Measurements from ENCODE around the gene CAV1.

CAV1 gene

GRCh38 chr7:116505278-116505677 lies 19.6 kb upstream of the CAV1 start:
- no peak for DNase-seq

DNA sequence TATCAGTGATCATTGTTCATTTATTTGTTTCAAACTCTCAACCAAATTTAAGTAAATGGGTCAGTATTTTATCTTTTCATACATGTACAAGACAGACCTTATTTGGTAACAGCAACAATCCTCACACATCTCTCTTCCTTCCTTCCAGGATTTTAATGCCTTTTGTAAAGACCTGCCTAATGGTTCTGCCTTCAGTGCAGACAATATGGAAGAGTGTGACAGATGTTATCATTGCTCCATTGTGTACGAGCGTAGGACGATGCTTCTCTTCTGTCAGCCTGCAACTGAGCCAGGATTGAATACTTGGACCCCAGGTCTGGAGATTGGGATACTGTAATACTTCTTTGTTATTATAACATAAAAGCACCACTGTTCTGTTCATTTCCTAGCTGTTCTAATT lies 19.0 kb upstream of the CAV1 start:
- no peak for DNase-seq

DNA sequence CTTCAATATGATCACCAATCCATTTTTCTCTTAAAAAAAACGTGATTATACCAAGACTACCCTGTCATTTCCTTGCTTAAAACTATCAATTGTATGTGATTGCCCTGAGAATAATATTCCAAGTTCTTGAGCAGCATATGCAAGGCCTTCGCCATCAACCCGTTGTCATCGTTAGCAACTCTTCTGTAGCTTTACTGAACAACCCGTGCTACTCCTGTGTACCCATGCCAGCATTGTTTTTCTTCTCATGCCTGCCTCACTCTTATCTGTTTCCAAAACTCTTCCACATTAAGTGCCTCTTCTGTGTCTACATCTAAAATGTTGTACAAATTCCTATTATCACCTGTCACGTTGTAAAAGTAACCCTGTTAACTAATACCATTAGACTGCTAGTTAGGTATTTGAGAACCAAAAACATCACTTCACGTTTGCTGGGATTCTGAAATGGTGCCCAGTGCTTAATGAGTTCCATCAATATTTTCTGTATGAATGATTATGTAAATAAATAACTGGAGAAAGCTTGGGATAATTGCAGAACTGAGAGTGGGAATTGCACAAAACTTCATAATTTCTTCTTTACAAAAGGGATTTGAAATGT lies 14.8 kb upstream of the CAV1 start:
- DNase-seq, result no peak

GRCh38 chr7:116510795-116511194 lies 14.0 kb upstream of the CAV1 start:
- no peak for DNase-seq

GRCh38 chr7:116511552-116512519 lies 13.0 kb upstream of the CAV1 start:
- peak; percentile 58 for DNase-seq

GRCh38 chr7:116512520-116513188 lies 12.2 kb upstream of the CAV1 start:
- DNase-seq, result no peak

- DNase-seq, result no peak
These were observed 9.3 kb upstream of the CAV1 start for GRCh38 chr7:116515584-116515983.

- no peak for DNase-seq
These were observed 8.5 kb upstream of the CAV1 start for GRCh38 chr7:116516324-116516723.

DNA sequence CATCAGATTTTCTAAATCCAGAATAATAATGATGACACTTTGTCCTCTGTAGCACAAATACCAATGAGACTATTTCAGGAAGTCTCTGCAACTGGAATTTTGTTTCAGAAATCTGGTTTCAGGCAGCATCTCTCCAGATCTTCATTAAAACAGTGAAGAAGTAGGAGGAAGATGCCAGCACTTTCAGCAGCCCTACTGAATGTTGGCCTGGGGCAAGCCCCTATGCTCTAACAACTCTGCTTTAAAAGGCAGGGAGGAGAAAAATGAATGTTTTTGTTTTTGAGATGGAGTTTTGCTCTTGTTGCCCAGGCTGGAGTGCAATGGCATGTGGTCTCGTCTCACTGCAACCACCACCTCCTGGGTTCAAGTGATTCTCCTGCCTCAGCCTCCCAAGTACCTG lies 7.2 kb upstream of the CAV1 start:
- no peak for DNase-seq

DNA sequence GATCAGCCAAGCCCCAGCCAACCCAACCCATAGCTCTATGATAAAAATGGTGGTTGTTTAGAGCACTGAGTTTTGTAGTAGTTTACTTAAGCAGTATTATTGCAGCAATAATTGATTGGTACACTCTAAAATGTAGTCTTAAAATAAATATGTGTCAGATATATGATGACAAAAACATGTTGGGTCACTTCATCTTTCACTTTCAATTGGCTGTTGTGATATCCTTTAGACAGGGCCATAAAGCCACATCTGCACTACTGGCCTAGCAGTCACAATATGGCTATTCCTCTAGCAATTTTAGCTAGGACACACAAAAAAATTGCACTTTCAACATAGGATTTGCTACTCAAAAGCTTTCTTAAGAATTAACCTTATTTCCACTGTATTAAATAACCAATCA lies 5.9 kb upstream of the CAV1 start:
- DNase-seq, result no peak

- DNase-seq, result no peak
These were observed 3.7 kb upstream of the CAV1 start for GRCh38 chr7:116521046-116521664.

DNA sequence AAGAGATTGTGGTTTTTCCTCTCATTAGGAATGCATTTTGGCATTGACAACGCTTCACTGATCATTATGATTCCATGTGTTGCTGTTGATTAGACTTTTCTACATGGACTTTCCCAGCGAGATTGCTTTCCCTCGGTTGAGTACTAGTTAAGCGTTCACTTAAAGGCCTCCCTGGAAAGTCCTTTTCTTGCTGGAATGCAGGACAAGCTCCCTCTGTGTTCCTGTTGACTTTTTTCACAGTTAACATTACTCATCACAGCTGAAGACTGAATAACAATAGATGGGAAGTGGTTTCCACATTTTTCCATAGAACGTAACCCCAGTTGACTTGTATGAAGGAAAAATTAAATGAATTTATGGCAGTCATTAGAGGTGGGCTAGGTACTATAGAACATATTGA lies 2.6 kb upstream of the CAV1 start:
- DNase-seq, result no peak

- no peak for DNase-seq
These were observed 621 bp upstream of the CAV1 start for GRCh38 chr7:116524221-116524608.

DNA sequence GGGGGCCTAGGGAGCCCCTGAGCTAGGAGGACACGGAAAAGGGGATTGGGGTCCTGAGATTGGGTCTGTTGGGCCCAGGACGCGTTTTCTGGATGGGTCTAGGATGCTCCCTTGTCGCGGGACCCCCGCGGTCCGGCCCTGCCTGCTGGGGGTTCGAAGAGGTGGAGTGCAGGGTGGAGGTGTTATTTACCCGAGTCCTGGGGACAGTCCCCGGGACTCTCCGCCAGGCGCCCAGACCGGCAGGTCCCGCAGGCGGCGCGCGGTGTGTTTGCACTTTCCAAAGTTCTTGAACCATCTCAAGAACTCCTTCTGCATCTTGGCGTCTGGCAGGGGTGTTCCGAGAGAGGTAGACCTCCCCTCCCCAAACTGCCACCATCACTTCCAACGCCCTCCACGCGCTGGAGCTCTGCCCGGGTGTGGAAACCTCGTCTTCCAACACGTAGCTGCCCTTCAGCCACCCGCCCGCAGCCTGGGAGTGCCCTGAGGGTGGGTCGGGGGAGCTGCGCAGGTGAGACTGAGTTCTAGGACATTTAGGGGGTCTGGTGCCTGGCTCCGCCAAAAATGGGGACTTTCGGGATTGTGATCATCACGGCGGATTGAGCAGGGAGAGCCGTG lies 569 bp downstream of the CAV1 start:
- peak; percentile 26 for DNase-seq

- peak; percentile 74 for DNase-seq
These were observed 1.4 kb downstream of the CAV1 start for GRCh38 chr7:116525913-116526861.

- no peak for DNase-seq
These were observed 2.1 kb downstream of the CAV1 start for GRCh38 chr7:116526897-116527296.

DNA sequence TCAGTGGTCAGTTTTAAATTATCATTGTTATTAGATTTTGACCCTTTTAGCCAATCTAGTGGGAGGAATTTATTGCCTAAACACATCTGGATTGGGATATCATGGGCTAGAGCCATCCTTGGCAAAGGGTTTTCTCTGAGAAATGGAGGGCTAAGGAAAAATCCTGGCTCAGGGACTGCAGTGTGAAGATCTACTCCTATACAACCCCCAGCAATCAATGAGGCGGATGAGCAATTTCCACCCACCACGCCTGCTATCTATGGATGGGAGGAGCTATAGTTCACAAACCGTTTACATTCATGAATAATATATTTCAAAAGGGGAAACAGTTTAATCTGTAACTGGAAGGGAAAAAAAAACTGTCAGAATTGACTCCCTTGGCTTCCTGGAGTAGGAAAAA lies 2.7 kb downstream of the CAV1 start:
- no peak for DNase-seq

DNA sequence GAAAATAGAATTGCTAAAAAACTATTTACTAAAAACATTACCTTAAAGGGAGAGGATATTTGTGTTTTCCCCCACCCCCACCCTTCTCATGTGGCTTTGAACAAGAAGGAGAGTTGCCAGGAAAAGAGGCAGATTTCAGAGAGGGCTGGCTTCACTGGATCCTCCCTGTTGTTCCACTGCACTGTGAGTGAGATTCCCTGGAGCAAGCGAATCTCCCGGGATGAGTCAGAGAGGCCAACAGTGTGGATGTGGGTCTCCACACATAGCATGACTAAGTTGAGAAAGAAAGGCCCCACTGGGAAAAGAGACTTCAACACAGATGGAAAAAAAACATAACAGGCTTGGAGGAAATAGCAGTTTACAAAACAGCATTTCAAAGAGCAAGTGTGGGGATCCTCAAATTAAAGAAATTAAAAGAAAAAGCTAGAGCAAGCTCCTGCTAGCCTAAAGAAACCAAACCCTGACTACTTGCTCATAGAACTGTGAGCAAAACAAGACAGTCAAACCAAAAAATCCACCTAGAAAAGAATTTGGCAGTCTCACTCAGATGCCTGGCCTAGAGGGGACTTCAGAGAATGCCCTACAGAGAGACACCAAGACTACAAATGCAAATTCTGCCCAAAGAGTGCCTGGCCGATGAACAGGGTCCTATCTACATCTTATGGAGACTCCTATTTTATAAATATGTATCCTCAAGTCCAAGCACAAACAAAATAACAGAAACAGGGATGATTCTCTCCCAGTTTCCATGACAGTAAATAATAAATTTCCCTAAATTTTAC lies 3.4 kb downstream of the CAV1 start:
- DNase-seq, result no peak

- no peak for DNase-seq
These were observed 4.4 kb downstream of the CAV1 start for GRCh38 chr7:116529250-116529649.

- no peak for DNase-seq
These were observed 5.4 kb downstream of the CAV1 start for GRCh38 chr7:116530107-116530820.

Data from NCI-H345 (cell line).